IPS-20b (cell line): Measurements from ENCODE around the gene NTNG1.

Source experiments
- H3K27ac ChIP-seq: one replicate; pipeline ENCODE4 v1.5.1; 2013; ENCODE audit warnings: low read length
- H3K27me3 ChIP-seq: 2 replicates; pipeline ENCODE4 v1.6.1; 2013; ENCODE audit warnings: mild to moderate bottlenecking, low read length, inconsistent platforms; ENCODE audit not compliant: insufficient read depth
- H3K36me3 ChIP-seq: 2 replicates; pipeline ENCODE4 v1.6.1; 2013; ENCODE audit warnings: low read depth, mild to moderate bottlenecking, inconsistent platforms, low read length, moderate library complexity; ENCODE audit not compliant: insufficient read depth
- H3K4me1 ChIP-seq: 2 replicates; pipeline ENCODE4 v1.6.1; 2013; ENCODE audit warnings: mild to moderate bottlenecking, control low read depth, inconsistent platforms, low read length, moderate library complexity; ENCODE audit not compliant: insufficient read depth
- H3K4me3 ChIP-seq: 2 replicates; pipeline ENCODE4 v1.5.1; 2013; ENCODE audit warnings: mild to moderate bottlenecking, low read length, inconsistent platforms
- H3K9ac ChIP-seq: 2 replicates; pipeline ENCODE4 v1.6.1; 2013; ENCODE audit warnings: low read depth, mild to moderate bottlenecking, inconsistent platforms, low read length, moderate library complexity
- H3K9me3 ChIP-seq: 2 replicates; pipeline ENCODE4 v1.6.1; 2013; ENCODE audit warnings: mild to moderate bottlenecking, low read depth, low read length, inconsistent platforms; ENCODE audit not compliant: insufficient read depth

NTNG1 gene

DNA sequence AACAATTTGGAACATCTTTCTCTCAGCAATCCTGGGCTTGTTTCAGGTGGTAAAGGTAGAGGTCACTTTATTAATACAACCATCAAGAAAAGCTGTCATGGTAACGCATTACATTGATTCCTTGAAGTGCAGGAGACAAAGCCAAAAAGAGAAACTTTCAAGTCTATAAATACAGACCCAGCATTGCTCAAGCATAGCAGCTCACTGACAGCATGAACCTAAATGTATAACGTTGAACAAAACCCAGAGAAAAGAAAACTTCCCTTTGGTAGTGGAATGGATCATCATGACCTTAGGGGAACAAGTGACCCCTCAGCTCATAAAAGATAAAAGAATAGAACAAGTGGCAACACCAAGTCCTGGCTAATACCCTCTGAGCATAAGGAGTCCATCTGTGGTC, 332.2 kb downstream of the NTNG1 start:
- Histone ChIP-seq H3K27ac (no peak overlapping the region), H3K9ac (no peak overlapping the region), H3K27me3 (no peaks in the 10 kb centered on the region)

DNA sequence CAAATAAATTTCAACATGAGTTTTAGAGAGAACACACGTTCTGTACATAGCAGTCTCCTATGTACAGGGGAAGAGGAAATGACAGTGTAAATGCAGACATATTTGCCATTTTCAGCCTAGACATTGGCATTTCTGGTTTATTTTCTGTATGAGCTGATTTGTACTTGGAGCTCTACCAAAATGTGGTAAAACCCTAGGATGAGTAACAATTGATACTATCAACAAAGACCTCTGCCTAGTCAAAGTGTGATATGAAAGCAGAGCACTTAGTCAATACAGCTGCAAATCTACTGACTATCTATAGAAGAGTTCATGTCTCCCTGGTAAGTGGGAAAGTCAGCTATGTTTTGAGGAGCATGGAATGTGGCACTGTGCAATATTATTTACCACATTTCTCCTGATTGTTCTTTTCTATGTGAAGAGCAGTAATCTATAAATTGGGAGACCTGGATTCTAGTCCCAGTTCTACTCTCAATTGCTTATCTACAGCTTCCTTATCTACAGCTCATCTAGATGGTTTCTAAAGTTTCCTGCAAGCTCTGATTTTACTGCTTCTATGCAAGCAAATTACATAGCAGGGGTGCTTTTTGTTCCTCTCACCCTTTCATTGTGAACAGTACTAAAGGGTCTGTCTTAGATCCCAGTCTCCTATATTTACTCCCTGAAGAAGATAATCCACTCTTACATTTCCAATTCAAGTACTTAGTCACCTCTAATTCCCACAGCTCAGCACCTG, 334.2 kb downstream of the NTNG1 start:
- no peak overlapping the region for H3K9ac ChIP-seq
- H3K4me3 ChIP-seq, result no peak overlapping the region
- H3K9me3 ChIP-seq, result no peaks in the 10 kb centered on the region
- no peaks in the 10 kb centered on the region for H3K27me3 ChIP-seq
- no peaks in the 10 kb centered on the region for H3K36me3 ChIP-seq
- H3K4me1 ChIP-seq, result no peaks in the 10 kb centered on the region
- no peak overlapping the region for H3K27ac ChIP-seq

More for the DNA sequence above, 332.2 kb downstream of the NTNG1 start:
- no peaks in the 10 kb centered on the region for H3K36me3 ChIP-seq
- no peaks in the 10 kb centered on the region for H3K9me3 ChIP-seq
- no peaks in the 10 kb centered on the region for H3K4me1 ChIP-seq
- no peak overlapping the region for H3K4me3 ChIP-seq

DNA sequence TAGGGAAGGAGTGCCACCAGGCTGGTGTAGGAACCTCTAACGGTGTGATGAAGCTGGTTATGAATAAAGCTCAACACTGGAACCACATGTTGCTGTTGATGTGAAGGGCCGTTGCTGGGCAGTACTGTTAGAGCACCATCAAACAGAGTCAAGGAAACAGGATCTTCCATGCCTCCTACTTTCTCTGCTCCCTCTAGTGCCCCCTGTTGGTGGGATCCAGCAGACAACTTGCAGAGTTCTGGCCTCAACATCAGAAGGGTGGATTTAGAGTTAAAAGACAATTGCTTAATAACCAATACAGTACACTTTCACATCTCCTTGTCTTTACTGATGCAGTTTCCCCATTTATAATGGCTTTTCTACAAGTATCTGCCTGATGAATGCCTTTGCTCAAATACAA, 336.4 kb downstream of the NTNG1 start:
- Histone ChIP-seq H3K27ac (no peak overlapping the region), H3K9me3 (no peaks in the 10 kb centered on the region), H3K9ac (no peak overlapping the region), H3K4me1 (no peaks in the 10 kb centered on the region), H3K27me3 (no peaks in the 10 kb centered on the region), H3K36me3 (no peaks in the 10 kb centered on the region), H3K4me3 (no peak overlapping the region)

DNA sequence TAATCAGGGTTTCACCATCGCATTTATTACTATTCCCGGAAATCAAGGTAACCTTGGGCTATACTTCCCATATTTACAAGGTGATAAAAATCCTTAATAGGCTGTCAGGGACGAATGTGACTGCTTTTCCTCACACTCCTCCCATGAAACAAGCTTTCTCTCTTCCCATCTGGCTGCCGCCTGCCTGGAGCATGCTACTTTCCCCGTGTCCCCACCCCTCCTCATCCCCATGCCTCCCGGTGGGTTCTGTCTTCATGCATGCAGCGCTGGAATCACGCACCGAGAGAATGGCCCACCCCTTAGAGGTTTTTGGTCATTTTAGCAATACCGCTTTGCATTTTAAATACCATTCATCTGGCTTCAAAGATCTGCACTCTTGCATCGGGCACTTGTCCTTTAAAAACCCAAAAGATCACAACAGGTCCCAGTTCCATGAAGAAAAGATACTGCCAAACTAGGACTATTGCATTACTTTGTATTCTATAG, 339.1 kb downstream of the NTNG1 start:
- Histone ChIP-seq H3K27ac (no peak overlapping the region), H3K9me3 (no peaks in the 10 kb centered on the region), H3K4me1 (no peaks in the 10 kb centered on the region), H3K9ac (no peak overlapping the region), H3K36me3 (no peaks in the 10 kb centered on the region), H3K4me3 (no peak overlapping the region), H3K27me3 (no peaks in the 10 kb centered on the region)

DNA sequence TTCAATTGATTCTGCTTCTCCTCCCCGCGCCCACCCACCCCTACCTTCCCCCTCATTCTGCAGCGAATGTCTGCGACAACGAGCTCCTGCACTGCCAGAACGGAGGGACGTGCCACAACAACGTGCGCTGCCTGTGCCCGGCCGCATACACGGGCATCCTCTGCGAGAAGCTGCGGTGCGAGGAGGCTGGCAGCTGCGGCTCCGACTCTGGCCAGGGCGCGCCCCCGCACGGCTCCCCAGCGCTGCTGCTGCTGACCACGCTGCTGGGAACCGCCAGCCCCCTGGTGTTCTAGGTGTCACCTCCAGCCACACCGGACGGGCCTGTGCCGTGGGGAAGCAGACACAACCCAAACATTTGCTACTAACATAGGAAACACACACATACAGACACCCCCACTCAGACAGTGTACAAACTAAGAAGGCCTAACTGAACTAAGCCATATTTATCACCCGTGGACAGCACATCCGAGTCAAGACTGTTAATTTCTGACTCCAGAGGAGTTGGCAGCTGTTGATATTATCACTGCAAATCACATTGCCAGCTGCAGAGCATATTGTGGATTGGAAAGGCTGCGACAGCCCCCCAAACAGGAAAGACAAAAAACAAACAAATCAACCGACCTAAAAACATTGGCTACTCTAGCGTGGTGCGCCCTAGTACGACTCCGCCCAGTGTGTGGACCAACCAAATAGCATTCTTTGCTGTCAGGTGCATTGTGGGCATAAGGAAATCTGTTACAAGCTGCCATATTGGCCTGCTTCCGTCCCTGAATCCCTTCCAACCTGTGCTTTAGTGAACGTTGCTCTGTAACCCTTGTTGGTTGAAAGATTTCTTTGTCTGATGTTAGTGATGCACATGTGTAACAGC, 339.9 kb downstream of the NTNG1 start:
- Histone ChIP-seq H3K9ac (no peak overlapping the region), H3K4me1 (no peaks in the 10 kb centered on the region), H3K27me3 (no peaks in the 10 kb centered on the region), H3K4me3 (no peak overlapping the region), H3K9me3 (no peaks in the 10 kb centered on the region), H3K36me3 (no peaks in the 10 kb centered on the region), H3K27ac (no peak overlapping the region)

DNA sequence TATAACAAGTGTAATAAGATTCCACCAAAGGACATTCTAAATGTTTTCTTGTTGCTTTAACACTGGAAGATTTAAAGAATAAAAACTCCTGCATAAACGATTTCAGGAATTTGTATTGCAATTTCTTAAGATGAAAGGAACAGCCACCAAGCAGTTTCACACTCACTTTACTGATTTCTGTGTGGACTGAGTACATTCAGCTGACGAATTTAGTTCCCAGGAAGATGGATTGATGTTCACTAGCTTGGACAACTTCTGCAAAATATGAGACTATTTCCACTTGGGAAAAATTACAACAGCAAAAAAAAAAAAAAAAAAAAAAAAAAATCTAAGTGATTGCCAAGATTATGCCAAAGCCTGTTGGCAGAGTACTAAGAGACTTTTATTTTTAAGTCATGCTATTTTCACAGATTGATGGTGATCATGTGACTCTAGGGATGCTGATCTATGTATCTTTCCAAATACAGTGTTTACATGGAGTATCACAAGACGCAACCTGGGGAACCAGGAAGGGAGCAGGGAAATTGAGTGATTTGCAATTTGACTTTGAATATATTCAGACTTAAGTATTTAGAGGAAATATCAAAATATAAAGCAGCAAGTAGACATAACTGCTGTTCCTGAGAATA, 341.0 kb downstream of the NTNG1 start:
- Histone ChIP-seq H3K4me1 (peaks cover 6% of the 10 kb centered on the region; the same call in 1 of the 2 replicates), H3K27ac (no peak overlapping the region), H3K9me3 (no peaks in the 10 kb centered on the region), H3K9ac (no peak overlapping the region), H3K36me3 (no peaks in the 10 kb centered on the region), H3K4me3 (no peak overlapping the region), H3K27me3 (no peaks in the 10 kb centered on the region)

DNA sequence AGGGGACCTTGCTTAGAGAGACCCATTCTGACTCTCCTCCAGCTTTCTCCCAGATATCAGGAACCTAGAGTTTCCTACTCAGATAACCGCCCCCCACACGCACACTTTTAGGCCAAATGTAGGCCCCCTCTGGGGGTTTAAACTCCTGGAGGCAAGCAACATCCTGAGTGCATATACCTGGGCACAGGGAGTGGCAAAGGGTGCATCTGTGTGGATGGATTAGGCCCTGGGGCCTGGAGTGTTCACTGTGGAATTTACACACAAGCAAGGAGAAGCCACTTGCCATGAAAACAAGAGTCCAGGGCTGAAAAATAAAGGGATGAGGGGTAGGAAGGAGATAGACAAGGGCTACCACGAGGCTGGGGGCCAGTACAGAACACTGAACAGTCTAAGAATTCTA, 343.1 kb downstream of the NTNG1 start:
- H3K4me1 ChIP-seq, result peaks cover 6% of the 10 kb centered on the region; the same call in 1 of the 2 replicates
- H3K27me3 ChIP-seq, result no peaks in the 10 kb centered on the region
- H3K9me3 ChIP-seq, result no peaks in the 10 kb centered on the region
- no peaks in the 10 kb centered on the region for H3K36me3 ChIP-seq
- H3K27ac ChIP-seq, result no peak overlapping the region
- no peak overlapping the region for H3K9ac ChIP-seq
- H3K4me3 ChIP-seq, result no peak overlapping the region

DNA sequence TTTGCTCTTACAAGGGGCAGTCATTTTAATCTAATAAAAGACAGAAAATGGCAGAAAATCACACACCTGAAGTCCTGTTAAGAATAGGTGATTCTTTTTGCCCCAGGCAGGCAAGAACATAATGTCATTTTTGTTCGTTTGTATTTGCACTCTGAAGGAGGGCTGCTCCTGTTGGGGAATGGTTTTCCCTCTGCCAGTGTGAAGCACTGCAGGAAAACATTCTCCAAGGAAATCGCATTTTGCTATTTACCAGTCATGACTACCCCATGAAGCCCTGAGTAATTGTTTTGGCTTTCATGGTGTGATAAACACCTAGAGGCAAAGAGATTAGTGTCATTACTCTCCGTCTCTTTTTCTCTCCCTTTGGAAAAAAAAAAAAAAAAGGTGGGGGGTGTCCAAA, 345.5 kb downstream of the NTNG1 start:
- Histone ChIP-seq H3K27ac (no peak overlapping the region), H3K4me3 (no peak overlapping the region), H3K9me3 (no peaks in the 10 kb centered on the region), H3K36me3 (no peaks in the 10 kb centered on the region), H3K27me3 (no peaks in the 10 kb centered on the region), H3K4me1 (peaks cover 6% of the 10 kb centered on the region; the same call in 1 of the 2 replicates), H3K9ac (no peak overlapping the region)

DNA sequence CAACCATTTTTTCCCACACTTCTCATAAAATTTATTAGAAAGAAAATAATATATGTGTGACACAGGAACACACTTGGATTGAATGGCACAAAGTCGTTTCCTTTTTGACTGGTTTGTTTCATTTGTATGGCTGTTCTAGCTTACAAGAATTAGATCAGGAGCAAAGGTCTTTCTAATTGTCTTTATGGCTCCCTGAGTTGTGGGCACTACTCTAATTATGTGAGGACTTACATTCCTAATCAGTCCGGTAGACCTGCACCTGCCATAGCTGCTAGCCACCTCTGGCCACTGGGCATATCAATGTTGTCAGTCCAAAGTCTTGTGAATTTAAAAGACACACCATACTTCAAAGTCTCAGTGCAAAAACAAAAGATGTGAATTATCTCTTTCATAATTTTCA, 346.7 kb downstream of the NTNG1 start:
- Histone ChIP-seq H3K9me3 (no peaks in the 10 kb centered on the region), H3K27me3 (no peaks in the 10 kb centered on the region), H3K27ac (no peak overlapping the region), H3K36me3 (no peaks in the 10 kb centered on the region), H3K9ac (no peak overlapping the region), H3K4me1 (peaks cover 6% of the 10 kb centered on the region; the same call in 1 of the 2 replicates), H3K4me3 (no peak overlapping the region)

DNA sequence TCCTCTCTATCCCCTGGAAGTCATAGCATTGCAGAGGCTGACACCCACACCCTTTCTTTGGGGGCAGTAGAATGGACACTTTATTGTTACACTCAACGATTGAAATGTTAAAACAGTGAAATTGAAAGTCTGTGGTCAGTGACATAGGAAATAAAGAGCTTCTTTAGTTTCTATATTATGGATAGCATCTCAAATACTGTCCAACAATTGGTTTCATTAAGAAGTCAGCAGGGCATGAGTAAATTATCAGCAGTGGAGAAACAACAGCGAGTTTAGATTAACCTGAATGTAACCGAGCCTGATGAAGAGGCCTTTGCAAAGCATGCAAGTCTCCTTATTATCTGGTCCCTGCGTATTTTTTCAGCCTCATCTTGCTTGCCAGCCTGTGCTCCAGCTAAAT, 350.7 kb downstream of the NTNG1 start:
- Histone ChIP-seq H3K27ac (no peak overlapping the region), H3K4me1 (peaks cover 2% of the 10 kb centered on the region; the same call in 1 of the 2 replicates), H3K9me3 (no peaks in the 10 kb centered on the region), H3K36me3 (no peaks in the 10 kb centered on the region), H3K27me3 (no peaks in the 10 kb centered on the region), H3K4me3 (no peak overlapping the region), H3K9ac (no peak overlapping the region)

DNA sequence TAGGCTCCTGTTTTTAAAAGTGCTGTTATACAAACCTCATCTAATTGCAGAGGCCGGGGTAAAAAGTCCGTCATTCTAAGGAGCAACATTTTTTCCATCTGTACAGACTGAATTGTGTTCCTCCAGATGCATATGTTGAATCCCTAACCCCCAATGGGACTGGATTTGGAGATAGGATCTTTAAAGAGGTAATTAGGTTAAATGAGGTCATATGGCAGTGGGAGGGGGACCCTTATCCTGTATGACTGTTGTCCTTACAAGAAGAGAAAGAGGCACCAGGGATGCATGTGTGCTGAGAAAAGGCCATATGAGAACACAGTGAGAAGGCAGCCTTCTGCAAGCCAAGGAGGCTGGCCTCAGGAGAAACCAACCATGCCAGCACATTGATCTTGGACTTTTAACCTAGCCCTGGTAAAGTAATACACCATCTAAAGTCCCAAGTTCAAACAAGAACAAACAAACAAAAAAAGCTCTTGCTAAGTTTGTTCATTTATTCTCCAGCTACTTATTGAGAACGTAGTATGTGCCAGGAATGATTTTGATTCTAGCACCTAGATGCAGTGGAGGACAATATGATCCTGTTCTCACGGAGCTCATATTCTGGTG, 352.4 kb downstream of the NTNG1 start:
- Histone ChIP-seq H3K4me1 (no peaks in the 10 kb centered on the region), H3K27ac (no peak overlapping the region), H3K9me3 (no peaks in the 10 kb centered on the region), H3K4me3 (no peak overlapping the region), H3K36me3 (no peaks in the 10 kb centered on the region), H3K27me3 (no peaks in the 10 kb centered on the region), H3K9ac (no peak overlapping the region)
